Measurements from ENCODE around the gene C2orf69.

The C2orf69 gene

DNA sequence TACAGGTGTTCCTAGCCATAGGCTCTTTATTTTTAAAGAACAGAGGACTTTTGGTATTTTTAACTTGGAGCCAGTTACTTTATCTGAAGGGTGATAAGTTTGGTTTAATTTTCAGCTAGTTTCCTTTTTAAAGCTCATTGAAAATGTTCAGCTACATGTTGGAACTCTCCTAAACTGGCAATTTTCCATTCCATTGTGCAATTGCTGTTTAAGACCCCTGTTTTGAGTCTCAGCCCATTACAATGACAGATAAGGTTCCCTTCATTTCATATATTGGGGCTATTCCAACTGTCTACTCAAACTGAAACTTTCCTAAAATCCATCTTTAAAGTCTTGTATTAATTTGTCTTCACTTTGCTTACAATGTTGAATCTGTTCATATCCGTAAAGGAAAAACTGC lies 55.9 kb downstream of the C2orf69 start:
- H3K27ac ChIP-seq = no peak overlapping the region
- no peak for DNase-seq (ENCODE audit: low spot score)
- ChIA-PET CTCF (no interaction called here), POLR2A (ENCODE audit: low non-redundant PET) (no interaction called here)
- no peak for TF ChIP-seq CTCF (conservative IDR thresholded peaks at IDR 0.05; ENCODE audit: low read depth)

DNA sequence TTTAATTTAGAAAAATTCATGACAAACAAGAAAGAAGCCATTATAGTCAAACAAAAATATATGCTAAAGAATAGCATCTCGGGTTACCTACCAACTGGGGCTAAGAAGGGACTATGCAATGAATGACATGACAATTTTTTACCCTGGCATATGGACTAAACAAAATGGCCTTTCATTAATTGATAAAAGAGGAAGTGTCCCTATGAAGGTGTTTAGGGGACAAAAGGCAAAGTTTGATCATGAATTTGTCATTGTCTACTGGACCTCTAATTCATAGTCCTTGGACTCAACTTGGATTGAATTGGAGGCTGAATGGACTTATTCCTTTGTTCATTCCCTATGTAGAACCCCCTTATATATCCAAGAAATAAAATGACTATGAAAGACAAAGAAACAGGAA lies 57.0 kb downstream of the C2orf69 start:
- ChIA-PET POLR2A (ENCODE audit: low non-redundant PET) (no interaction called here), CTCF (no interaction called here)
- no peak for DNase-seq (ENCODE audit: low spot score)
- no peak for TF ChIP-seq CTCF (conservative IDR thresholded peaks at IDR 0.05; ENCODE audit: low read depth)
- H3K27ac ChIP-seq = no peak overlapping the region

DNA sequence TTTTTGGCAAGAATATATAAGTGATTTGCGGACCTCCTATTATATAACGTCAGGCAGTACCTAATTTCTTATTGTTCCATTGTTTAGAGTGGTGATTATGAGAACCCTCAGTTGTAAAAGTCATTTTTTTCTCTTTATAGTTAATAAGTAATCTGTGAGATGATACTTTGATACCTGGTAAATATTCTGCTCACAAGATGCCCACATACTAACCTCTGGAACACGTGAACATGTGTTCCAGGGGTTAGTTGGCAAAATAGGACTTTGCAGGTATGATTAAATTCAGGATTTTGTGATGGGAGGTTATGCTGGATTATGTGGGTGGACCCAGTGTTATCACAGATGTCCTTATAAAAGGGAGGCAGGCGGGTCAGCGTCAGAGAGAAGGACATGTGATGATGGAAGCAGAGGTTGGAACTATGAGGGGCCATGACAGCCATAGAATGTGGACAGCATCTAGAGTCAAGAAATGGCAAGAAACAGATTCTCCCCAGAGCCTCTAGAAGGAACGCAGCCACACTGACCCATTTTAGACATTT lies 61.1 kb downstream of the C2orf69 start:
- CTCF ChIA-PET = interaction anchor here (1.1 kb wide), 1 partner anchor 15 kb away, joined by 3 read pairs; no protein-coding TSS in a partner anchor
- no peak for TF ChIP-seq CTCF (conservative IDR thresholded peaks at IDR 0.05; ENCODE audit: low read depth)
- POLR2A ChIA-PET (ENCODE audit: low non-redundant PET) = no interaction called here
- H3K27ac ChIP-seq = no peak overlapping the region
- DNase-seq (ENCODE audit: low spot score) = no peak

GRCh38 chr2:199973703-199974102 lies 62.6 kb downstream of the C2orf69 start:
- ChIA-PET CTCF (interaction anchor here (0.5 to 1.8 kb wide), 11 partner anchors 9 to 731 kb away, joined by 3 to 15 read pairs (median 3); partner anchors contain the start of gene KCTD18), POLR2A (ENCODE audit: low non-redundant PET) (no interaction called here)
- H3K27ac ChIP-seq = no peak overlapping the region
- TF ChIP-seq CTCF (conservative IDR thresholded peaks at IDR 0.05; ENCODE audit: low read depth) = peak; percentile 57
- peak; percentile 42 for DNase-seq (ENCODE audit: low spot score)

DNA sequence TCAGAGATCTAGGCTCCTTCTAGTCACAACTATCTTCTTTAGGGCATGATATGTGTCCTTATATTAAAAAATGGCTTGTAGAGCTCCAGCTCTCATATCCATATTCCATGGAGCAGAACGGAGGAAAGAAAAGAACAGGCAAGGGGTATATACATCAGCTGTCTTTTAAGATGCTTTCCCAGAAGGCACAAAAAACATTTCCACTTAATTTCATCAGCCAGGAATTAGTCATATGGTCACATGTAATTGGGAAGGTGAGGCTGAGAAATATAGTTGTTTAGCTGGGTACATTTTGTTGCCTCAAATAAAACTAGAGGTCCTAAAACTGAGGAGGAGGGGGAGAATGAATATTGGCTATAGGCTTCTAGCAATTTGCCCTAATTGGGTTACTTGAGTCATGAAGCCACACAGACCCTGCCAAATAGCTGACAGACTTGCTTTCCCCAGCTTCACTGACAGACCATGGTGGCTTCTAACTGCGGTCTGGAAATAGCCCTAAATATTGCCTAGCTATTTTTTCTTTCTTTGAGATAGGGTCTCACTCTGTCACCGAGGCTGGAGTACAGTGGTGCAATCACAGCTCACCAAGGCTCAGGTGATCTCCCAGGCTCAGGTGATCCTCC lies 64.3 kb downstream of the C2orf69 start:
- H3K27ac ChIP-seq = peak overlapping the region; percentile 49; the same call in 1 of the 2 replicates
- TF ChIP-seq CTCF (conservative IDR thresholded peaks at IDR 0.05; ENCODE audit: low read depth) = no peak
- ChIA-PET CTCF (interaction anchor here (0.6 kb wide), 1 partner anchor 572 kb away, joined by 4 read pairs; no protein-coding TSS in a partner anchor), POLR2A (ENCODE audit: low non-redundant PET) (no interaction called here)
- no peak for DNase-seq (ENCODE audit: low spot score)

All from RWPE1 (cell line).